ENCODE data around the gene ZNF777. TPM values are rescaled to one million over a fixed set of nuclear protein-coding genes. Genes with fewer than 3 reads are reported as not detected.

ZNF777 gene
- total RNA-seq, 1 experiment from 2014 or later, result 17.4 TPM

- ATAC-seq (no peak), DNase-seq (ENCODE audit: low read depth, low spot score) (no peak)
- no peaks in the 10 kb centered on the region for H3K27me3 ChIP-seq (ENCODE audit: control insufficient read depth, insufficient read depth, low read length)
- no TSS peak for BruUV-seq (replicated peaks)
- TF ChIP-seq TCF7L2 (IDR thresholded peaks at IDR 0.05; ENCODE audit: low read depth, low read length) (no peak), POLR2AphosphoS5 (IDR thresholded peaks at IDR 0.05; ENCODE audit: low read depth, low read length) (no peak), REST (IDR thresholded peaks at IDR 0.05; ENCODE audit: insufficient read depth in 1 of 2, low read depth in 2 of 2, low read length in 1 of 2) (no peak), SIN3A (IDR thresholded peaks at IDR 0.05; ENCODE audit: borderline replicate concordance, insufficient read depth, low read depth, low read length) (no peak)
- TF ChIP-seq, protein P1, sequence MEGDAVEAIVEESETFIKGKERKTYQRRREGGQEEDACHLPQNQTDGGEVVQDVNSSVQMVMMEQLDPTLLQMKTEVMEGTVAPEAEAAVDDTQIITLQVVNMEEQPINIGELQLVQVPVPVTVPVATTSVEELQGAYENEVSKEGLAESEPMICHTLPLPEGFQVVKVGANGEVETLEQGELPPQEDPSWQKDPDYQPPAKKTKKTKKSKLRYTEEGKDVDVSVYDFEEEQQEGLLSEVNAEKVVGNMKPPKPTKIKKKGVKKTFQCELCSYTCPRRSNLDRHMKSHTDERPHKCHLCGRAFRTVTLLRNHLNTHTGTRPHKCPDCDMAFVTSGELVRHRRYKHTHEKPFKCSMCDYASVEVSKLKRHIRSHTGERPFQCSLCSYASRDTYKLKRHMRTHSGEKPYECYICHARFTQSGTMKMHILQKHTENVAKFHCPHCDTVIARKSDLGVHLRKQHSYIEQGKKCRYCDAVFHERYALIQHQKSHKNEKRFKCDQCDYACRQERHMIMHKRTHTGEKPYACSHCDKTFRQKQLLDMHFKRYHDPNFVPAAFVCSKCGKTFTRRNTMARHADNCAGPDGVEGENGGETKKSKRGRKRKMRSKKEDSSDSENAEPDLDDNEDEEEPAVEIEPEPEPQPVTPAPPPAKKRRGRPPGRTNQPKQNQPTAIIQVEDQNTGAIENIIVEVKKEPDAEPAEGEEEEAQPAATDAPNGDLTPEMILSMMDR (IDR thresholded peaks at IDR 0.05), result no peak
- H3K9me3 ChIP-seq (ENCODE audit: control insufficient read depth, insufficient read depth, low read depth, low read length), result no peaks in the 10 kb centered on the region; the same call in 1 of the 2 replicates
- no peaks in the 10 kb centered on the region for H3K36me3 ChIP-seq (ENCODE audit: control insufficient read depth, insufficient read depth, low read length)
- no peak overlapping the region for H3K4me3 ChIP-seq (ENCODE audit: low read depth in 2 of 2, low read length in 2 of 2)
- in situ Hi-C loops (cut with HindIII; ENCODE audit: low pct_unique_long_range_greater_than_20kb, low sequenced_read_pairs) (no loop called here), intact Hi-C loops (cut with micrococcal nuclease; ENCODE audit: unreplicated experiment) (no loop called here)
- POLR2A ChIA-PET, result no interaction called here
- CTCF ChIA-PET, result no interaction called here
- H3K4me1 ChIP-seq (ENCODE audit: control insufficient read depth, insufficient read depth, low read length), result 0 out of 2 replicates have a peak, but pooled peaks cover 4% of the 10 kb centered on the region
- no peak overlapping the region for H3K27ac ChIP-seq (ENCODE audit: low read length)
These were observed 39.3 kb upstream of the ZNF777 start for GRCh38 chr7:149500201-149500600.

GRCh38 chr7:149498811-149499210 lies 37.9 kb upstream of the ZNF777 start:
- no peak for DNase-seq (ENCODE audit: low read depth, low spot score)
- intact Hi-C loops (cut with micrococcal nuclease; ENCODE audit: unreplicated experiment), result no loop called here
- no peaks in the 10 kb centered on the region for H3K36me3 ChIP-seq (ENCODE audit: control insufficient read depth, insufficient read depth, low read length)
- H3K27me3 ChIP-seq (ENCODE audit: control insufficient read depth, insufficient read depth, low read length), result no peaks in the 10 kb centered on the region
- H3K4me1 ChIP-seq (ENCODE audit: control insufficient read depth, insufficient read depth, low read length), result 0 out of 2 replicates have a peak, but pooled peaks cover 4% of the 10 kb centered on the region
- no TSS peak for BruUV-seq (replicated peaks)
- CTCF ChIA-PET, result no interaction called here
- ATAC-seq, result no peak
- no peak overlapping the region for H3K27ac ChIP-seq (ENCODE audit: low read length)
- TF ChIP-seq TCF7L2 (IDR thresholded peaks at IDR 0.05; ENCODE audit: low read depth, low read length), result no peak
- no peak for TF ChIP-seq POLR2AphosphoS5 (IDR thresholded peaks at IDR 0.05; ENCODE audit: low read depth, low read length)
- no peak for TF ChIP-seq REST (IDR thresholded peaks at IDR 0.05; ENCODE audit: insufficient read depth in 1 of 2, low read depth in 2 of 2, low read length in 1 of 2)
- TF ChIP-seq, protein P1 (IDR thresholded peaks at IDR 0.05), result no peak
- no peak for TF ChIP-seq SIN3A (IDR thresholded peaks at IDR 0.05; ENCODE audit: borderline replicate concordance, insufficient read depth, low read depth, low read length)
- no peak overlapping the region for H3K4me3 ChIP-seq (ENCODE audit: low read depth in 2 of 2, low read length in 2 of 2)
- no peaks in the 10 kb centered on the region for H3K9me3 ChIP-seq (ENCODE audit: control insufficient read depth, insufficient read depth, low read depth, low read length)
- POLR2A ChIA-PET, result no interaction called here
- in situ Hi-C loops (cut with HindIII; ENCODE audit: low pct_unique_long_range_greater_than_20kb, low sequenced_read_pairs), result no loop called here

All from Panc1 (cell line).